A172 (cell line): ENCODE results near the gene MTSS2. TPM values are rescaled to one million over a fixed set of nuclear protein-coding genes. Genes with fewer than 3 reads are reported as not detected.
"Not testable (repeated sequence)": the region's sequence is repeated elsewhere in the genome, so short reads cannot be mapped to it uniquely, and the experiment has no call there.

Experiments
- DNase-seq: peaks from one replicate; pipeline ENCODE4 v3.0.0-alpha.2; 2015; ENCODE audit warnings: low spot score
- total RNA-seq: library from RNA; depleted of rRNA; stranded (reverse); fragments of >200 nt; shearing (Covaris generic); gene quantifications from 2 replicates; pipeline ENCODE4 v1.2.3, GENCODE V29; 2014

The MTSS2 gene
- total RNA-seq, 1 experiment from 2014 or later: 74.1 TPM

DNA sequence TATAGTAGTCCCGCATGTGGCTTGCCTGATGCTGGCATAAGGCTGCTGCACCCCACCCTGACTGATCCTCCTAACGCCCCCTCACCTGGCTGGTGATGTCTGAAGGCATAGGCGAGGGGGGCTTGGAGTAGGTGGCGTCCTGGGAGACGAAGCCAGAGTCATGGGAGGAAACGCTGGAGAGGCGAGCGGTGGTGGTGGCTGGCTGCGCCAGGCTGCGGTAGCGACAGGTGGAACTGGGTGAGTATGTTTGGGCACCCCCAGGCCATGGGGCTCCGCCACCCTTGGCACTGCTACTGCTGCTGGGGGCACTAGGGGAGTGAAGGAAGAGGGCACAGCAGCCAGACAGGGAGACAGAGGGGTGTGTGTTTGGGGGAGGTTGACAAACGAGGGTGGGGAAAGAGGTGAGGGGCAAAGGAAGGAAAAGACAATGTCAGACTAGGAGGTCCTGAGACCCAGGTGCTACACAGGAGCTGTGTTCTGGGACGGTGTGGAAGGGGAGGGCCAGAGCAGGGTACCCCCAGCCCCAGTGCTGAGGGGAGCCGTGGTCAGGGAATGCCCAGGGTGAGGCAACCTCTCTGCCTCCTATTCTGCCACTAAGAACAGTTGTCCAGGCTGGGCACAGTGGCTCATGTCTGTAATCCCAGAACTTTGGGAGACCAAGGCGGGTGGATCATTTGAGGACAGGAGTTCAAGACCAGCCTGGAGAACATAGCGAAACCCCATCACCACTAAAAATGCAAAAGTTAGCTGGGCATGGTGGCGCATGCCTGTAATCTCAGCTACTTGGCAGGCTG, 11.4 kb downstream of the MTSS2 start:
- no peak for DNase-seq

DNA sequence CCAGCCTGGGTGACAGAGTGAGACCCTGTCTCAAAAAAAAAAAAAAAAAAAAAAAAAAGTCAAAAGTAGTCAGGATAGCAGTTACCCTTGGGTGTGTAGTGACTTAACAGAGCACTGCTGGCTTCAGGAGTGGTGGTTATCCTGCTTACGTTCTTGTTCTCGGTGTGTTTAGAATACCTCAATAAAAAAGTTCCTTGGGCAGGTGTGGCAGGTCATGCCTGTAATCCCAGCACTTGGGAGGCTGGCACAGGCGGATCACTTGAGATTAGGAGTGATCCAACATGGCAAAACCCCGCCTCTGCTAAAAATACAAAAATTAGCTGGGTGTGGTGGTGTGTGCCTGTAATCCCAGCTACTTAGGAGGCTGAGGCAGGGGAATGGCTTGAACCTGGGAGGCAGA, 14.9 kb downstream of the MTSS2 start:
- DNase-seq: not testable (repeated sequence)

DNA sequence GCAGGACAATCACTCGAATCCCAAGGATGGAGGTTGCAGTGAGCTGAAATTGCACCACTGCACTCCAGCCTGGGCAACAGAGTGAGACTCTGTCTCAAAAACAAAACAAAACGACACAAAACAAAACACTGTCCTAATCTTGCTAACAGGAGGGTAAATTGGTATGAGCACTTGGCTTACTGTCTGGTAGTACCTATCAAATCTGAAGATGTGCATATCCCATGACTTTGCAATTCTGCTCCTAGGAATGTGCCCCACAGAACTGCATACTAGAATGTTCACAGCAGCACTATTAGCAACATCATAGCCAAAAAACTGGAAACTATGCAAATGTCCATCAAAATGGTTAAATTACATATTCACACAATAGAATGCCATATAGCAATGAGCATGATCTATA, 15.7 kb downstream of the MTSS2 start:
- no peak for DNase-seq

DNA sequence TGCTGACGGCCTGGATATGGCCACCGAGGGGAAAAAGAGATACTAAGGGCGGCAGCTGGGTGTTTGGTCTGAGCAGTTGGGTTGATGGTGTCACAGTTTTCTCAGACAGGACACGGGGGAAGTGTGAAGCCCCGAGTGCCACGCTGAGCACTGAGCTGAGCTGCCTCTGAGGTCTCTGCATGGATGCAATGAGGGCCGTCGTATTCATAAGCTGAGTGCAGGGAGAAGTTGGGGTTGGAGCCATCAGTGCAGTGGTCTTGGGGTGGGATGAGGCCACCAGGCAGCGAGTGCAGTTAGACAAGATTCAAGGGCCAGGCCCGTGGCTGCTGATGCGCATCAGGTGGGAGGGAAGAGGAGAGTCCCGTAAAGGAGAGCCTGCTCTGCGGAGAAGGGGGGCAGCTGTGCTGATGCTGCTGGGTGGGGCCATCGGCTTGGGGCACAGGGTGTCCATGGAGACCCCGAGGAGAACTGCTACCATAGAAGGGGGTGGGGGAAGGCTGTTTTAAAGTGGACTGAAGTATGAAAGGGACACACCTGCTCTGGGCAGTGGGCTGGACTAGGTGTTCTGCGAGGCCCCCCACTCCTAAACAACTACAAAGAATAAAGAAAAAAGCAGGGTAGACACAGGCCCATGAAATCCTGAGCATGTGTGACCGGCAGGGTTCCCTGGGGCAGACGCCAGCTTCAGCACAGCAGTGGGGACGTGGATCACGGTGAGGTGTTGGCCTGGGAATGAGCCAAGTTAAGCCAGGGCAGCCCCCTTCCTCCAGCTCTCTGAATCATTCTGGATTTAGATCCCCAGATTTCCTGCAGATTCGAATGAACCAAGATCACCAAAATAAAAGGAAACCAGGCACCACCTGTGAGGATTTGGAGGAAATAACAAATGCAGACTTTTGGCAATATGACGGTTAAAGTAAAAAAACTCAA, 19.8 kb downstream of the MTSS2 start:
- no peak for DNase-seq

DNA sequence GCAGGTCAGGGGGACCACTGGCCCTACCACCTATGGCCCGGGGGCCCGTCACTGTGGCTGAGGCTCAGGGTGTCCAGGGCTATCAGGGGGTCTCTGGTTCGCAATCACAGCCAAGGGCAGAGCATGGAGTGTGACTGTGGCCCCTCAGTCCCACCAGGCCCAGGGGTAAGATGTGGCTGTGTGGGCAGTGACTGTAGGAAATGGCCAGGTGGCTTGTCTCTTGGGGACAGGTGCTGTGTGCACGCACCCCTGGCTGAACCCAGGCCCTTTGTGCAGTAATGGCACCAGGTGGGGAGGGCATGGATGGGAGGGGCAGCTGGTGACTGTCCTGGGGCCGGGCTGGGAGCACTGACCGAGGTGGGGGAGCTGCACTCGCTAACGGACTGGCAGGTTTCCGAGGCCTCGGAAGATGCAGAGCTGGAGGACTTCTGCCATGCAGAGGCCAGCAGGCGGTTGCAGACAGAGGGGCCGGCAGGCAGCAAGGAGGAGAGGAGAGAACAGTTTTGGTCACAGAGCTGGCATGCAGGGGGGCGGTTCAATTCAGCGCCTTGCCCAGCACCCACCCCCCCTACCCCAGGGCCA, 20.6 kb downstream of the MTSS2 start:
- no peak for DNase-seq

DNA sequence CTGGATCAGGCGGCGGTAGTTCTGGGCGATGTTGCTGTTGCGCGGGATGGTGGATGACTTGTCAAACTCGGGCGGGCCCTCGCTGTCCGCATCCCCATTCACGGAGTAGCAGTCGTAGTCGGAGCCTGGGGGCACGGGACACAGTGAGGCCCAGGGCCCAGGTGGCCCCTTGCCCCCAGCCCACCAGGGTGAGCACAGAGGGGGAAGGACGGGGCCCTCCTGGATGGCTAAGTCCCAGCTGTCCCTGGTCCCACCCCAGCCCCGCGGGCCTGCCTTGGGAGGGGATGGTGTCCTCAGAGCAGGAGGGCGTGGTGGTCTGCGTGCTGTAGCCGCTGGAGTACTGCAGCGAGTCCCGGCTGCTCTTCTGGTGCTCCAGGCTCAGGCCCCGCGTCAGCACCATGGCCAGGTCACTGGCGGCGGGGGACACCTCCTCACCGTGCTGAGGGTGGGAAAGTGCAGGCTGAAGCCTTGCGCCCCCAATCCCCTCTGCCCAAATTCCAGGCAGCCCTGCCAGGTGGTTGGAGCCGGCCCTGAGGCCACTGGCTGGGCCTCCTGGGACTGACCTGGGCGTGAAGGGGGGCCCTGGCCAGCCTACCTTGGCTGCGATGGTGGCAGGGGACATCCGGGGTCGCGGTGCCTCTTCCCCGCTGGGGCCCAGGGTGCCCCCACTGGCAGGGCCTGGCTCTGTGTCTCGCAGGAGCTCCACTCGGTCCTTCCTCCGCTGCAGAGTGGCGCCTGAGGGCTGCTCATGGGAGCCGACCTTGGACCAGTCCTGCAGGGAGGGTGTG, 21.3 kb downstream of the MTSS2 start:
- no peak for DNase-seq

DNA sequence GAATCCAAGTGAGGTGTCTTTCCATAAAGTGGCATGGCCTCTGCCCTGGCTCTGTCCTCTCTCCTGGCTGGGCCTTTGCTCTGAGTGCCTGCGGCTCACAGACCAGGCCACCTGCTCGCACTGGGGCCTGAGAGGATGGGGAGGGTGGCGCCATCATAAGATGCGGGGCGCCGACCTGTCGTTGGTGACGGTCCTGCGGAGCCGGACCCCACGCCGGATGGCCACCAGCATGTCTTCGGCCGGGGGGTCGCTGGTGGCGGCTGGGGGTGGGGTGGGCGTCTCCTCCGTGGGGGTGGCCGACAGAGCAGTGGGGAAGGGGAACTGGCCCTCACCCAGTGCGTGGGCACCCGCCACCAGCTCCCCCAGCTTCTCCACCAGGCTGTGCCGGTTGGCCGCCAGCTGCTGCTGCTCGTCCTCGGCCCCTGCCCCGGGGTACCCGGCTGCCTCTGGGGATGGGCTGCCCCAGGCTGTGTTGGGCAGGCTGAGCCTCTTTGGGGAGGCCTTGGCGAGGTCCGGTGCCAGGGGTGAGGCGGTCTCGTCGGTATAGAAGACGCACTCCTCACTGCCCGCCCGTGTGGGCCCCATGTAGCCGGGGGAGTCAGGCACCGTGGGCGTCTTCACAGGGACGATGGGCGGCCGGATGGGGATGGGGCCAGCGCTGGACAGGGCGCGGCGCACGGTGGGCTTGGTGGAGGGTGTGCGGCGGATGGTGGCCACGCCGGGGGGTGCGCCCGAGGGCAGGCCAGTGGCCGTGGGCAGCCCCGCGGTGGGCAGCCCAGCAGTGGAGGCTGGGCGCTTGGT, 22.1 kb downstream of the MTSS2 start:
- no peak for DNase-seq

DNA sequence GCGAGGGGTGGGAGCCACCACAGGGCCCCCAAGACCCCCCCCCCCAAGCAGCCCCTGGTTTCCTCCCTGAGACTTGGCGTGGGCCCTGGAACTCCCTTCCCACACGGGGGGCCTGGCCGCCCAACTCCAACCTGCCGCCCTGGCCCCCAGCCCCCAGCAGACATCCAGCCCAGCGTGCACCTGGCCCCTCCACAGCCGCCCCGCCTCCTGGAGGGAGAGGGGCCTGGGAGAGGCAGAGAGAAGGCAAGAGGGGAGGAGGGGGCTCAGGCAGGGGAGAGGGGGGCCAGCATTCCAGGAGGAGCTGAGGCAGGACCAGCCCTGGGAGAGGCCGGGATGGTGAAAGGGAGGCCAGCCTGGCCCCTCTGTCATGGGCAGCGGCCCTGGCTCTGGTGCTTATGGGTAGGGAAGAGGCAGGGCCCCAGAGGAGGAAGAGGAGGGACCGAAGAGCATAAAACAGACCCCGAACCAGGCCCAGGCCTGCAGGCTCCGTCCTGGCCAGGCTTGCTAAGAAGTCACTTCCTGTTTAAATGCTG, 22.8 kb downstream of the MTSS2 start:
- peak; percentile 63 for DNase-seq

DNA sequence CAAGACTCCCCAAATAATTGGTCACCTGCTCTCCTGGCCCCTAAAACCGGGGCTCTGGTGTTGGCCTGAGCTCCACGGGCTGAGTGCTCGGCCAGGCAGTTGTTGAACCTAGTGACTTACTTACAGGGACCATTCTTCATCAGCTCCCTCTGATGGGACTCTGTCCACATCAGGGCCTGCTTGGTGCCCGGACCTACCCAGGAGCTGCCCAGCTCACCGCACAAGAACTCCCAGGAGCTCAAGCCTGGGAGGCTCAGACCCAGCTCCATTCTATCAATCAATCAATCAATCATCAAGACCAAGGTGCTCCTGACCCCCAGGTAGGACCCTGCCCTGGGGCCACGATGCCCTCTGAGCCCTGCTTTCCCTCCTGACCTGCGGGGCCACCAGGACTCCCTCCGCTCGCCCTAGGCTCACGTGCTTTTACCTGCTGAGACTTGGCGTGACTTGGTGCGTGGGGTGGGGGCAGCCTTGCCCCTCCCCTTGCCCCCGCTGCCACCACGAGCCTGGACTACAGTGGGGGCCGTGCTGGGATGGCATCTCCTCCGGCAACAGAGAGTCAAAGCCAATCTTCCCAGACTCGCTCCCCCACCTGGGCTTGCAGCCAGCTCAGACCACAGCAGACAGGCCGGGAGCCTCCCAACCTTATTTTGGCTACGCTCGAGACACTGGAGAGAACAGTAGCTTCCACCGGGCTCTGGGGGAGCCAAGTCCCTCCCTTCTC, 23.8 kb downstream of the MTSS2 start:
- DNase-seq: peak; percentile 60

DNA sequence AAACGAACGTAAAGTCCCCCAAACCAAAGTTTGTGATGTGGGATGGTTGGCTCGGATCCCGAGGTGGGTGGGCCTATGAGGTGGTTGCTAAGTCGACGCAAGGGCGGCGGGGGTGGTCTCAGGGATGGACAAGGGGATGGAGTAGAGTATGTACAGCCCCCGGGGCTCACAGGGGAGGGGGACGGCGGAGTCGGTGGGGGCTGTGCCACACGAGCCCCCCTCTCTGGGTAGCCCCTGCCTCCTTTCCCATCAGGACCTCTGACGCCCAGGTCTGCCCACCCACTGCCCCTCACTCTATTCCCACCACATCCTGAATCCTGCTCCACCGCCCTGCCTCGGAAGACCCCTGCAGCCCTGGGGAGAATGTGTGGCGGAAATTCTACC, 24.3 kb downstream of the MTSS2 start:
- DNase-seq: no peak

DNA sequence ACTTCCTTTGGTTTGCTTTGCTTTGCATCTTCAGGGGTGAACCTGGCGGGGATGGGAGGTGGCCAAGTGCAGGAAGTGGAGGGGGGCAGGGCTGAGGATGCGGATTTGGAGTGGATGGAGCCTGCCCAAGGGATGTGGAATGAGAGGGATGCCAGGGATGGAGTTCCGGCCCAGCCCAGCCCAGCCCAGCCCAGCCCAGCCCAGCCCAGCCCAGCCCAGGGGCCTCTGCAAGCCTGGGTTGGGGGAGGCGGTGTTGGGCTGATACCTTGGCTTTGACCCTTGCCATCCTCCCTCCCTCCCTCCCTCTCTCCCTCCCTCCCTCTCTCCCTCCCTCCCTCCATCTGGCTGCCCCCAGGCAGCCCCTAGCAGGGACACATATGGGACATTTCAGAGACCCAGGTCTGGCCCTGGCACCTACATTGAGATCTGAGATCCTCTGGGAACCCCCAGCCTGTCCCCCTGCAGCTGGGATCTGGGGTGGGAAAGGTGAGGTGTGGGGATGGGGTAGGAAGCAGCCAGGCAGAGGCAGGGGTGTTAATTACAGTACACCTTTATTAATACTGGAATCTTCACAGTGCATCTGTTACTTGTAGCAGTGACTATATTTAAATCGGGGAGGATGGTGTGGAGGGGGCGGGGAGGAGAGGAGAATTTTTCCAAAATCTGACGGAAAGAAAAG, 25.0 kb downstream of the MTSS2 start:
- DNase-seq: peak; percentile 74

DNA sequence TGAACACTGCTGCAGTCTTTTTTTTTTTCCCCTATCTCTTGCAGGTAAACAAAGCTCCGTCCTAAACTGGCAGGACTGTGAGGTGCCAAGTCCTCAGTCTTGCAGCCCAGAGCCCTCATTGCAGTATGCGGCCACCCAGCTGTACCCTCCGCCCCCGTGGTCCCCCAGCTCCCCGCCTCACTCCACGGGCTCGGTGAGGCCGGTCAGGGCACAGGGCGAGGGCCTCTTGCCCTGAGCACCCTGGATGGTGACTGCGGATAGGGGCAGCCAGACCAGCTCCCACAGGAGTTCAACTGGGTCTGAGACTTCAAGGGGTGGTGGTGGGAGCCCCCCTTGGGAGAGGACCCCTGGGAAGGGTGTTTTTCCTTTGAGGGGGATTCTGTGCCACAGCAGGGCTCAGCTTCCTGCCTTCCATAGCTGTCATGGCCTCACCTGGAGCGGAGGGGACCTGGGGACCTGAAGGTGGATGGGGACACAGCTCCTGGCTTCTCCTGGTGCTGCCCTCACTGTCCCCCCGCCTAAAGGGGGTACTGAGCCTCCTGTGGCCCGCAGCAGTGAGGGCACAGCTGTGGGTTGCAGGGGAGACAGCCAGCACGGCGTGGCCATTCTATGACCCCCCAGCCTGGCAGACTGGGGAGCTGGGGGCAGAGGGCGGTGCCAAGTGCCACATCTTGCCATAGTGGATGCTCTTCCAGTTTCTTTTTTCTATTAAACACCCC, 25.7 kb downstream of the MTSS2 start:
- DNase-seq: no peak

DNA sequence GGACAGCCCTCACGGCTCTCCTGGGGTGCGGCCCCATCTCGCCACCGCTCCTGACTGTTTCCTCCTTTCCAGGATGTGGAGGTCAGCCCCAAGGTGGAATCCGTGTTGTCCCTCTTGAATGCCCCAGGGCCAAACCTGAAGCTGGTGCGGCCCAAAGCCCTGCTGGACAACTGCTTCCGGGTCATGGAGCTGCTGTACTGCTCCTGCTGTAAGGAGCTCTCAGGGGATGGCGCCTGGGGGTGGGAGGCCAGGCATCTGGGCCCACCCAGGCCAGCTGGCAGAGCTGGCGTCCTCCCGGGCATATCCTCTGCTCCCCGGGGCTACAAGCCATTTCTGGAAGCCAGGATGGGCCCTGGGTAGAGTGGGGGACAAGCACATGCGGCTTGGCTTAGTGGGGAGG, 26.3 kb downstream of the MTSS2 start:
- no peak for DNase-seq

DNA sequence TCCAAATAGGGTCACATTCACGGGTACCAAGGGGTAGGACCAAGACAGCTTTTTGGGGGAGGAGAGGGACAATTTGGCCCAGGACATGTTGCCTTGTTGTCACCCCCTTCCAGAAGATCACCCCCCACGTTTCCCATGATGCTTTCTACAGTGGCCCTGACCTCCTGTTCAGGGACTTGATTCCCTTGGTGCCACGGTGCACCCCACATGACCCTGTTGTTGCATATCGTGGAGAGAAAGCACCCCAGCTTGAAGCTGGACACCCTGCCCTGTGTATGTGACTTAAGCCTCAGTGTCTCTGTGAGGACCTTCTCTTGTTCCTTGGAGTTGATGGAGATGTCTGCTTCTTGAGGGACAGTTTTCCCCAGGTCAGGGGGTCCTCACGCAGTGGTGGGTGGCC, 26.9 kb downstream of the MTSS2 start:
- no peak for DNase-seq

DNA sequence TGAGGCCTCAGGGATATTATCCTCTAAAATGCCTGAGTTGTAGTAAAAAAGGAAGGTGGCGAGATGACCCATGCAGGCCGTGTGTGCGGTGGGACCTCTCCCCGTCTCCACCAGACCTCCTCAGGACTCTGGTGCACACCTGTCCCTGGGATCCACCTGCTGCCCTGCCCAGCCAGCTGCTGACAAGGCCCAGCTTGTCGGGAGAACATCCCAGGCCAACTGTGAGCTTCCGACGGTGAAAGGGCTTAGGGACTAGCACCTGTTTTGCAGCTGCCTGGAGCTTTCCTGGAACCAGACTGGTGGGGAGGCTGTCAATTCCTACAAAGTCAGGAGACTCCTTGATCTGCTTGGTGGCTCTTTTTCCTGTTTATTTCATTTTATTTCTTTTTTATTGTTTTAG, 27.9 kb downstream of the MTSS2 start:
- no peak for DNase-seq

DNA sequence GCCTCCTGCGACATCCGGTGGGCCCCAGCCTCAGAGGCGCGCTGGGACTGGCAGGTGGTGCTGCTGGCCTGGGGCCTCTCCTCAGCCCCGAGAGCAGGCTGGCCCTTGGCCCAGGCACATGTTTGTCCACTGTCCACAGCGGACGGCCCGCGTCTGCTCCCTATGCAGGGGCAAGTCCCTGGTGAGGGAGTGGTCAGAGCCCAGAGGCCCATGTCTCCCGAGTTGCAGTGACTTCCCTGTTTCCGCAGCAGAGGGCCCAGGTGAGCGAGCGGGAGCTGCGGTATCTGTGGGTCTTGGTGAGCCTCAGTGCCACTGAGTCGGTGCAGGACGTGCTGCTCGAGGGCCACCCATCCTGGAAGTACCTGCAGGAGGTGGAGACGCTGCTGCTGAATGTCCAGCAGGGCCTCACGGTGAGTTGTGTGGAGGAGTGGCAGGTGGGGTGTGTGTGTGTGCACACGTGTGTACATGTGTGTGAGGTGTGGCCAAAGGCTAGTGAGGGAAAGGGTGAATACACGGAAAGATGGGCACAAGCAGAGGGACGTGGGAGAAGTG, 29.1 kb downstream of the MTSS2 start:
- no peak for DNase-seq

DNA sequence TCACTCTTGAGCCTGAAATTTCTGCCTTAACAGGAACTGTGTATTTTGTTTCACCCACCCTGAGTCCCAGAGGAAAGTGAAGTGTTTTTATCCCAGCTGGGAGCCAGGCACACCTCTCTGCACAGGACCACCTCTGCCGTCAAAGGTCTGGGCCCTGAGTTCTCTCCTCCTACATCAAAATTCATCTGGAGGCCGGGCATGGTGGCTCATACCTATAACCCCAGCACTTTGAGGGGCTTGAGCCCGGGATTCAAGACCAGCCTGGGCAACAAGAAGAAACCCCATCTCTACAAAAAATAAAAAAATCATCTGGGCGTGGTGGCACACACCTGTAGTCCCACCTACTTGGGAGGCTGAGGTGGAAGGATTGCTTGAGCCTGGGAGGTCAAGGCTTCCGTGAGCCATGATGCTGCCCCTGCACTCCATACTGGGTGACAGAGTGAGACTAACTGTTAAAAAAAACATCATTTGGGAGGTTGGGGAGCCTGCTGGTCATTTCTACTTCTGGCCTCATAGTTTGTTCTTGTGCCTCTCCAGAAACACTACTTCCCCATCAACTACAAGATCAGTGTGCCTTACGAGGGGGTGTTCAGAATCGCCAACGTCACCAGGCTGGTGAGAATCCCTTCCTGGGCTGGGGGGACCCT, 29.7 kb downstream of the MTSS2 start:
- DNase-seq: no peak
